HEK293 (cell line): ENCODE results near the gene C17orf107.

ENCODE experiments used
- KLF16 ChIP-seq: fragments of 450-650 bp; formaldehyde crosslinking; IDR thresholded peaks from 2 replicates; pipeline ENCODE4 v1.5.1; 2017; ENCODE audit warnings: missing biosample characterization, missing genetic modification characterization
- SP2 ChIP-seq: fragments of 450-650 bp; formaldehyde crosslinking; IDR thresholded peaks from 2 replicates; pipeline ENCODE4 v1.5.1; 2016; ENCODE audit warnings: missing biosample characterization, missing genetic modification characterization
- ZBTB20 ChIP-seq: fragments of 450-650 bp; formaldehyde crosslinking; IDR thresholded peaks from 2 replicates; pipeline ENCODE4 v1.5.1; 2016; ENCODE audit warnings: missing biosample characterization, missing genetic modification characterization
- ZNF48 ChIP-seq: fragments of 450-650 bp; formaldehyde crosslinking; IDR thresholded peaks from 2 replicates; pipeline ENCODE4 v1.5.1; 2016; ENCODE audit warnings: missing biosample characterization, missing genetic modification characterization
- ZNF776 ChIP-seq: fragments of 450-650 bp; formaldehyde crosslinking; IDR thresholded peaks from 2 replicates; pipeline ENCODE4 v1.5.0; 2017; ENCODE audit warnings: missing biosample characterization, missing genetic modification characterization, borderline replicate concordance
- TF ChIP-seq, protein P1 (sequence below): fragments of 450-650 bp; formaldehyde crosslinking; IDR thresholded peaks from 2 replicates; pipeline ENCODE4 v1.5.1; 2016; ENCODE audit warnings: missing biosample characterization, missing genetic modification characterization
- TF ChIP-seq, protein P2 (sequence below): IDR thresholded peaks from 2 replicates; pipeline ENCODE4 v1.6.1; 2011; ENCODE audit warnings: mild to moderate bottlenecking, low read depth, low read length, borderline replicate concordance

DNA sequence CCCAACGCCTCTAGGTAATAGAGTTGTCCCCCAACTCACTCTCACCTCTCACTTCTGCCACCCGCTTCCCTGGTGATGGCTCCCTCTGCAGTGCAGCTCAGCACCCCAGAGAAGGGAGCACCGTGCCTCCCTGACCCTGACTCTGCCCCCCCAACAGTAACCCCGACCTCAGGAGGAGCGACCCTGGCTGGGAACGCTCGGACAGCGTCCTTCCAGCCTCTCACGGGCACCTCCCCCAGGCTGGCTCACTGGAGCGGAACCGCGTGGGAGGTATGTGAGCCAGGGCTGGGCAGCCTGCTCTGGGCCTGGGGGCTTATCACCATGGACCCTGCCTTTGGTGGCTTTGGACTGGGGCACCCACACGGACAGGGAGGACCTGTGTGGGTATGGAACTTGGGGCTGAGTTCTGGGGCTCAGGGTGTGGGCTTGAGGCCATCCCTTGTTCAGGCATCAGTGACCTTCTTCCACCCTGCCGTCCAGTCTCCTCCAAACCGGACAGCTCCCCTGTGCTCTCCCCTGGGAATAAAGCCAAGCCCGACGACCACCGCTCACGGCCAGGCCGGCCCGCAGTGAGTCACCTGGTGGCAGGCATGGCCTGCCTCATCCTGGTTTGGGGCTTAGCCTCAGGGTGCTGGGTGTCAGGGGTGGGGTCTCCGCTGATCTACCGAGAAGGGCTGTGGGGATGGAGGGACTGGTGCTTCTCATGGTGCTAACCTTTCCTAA is 6.7 kb upstream of the C17orf107 start:
- TF ChIP-seq, protein P1, sequence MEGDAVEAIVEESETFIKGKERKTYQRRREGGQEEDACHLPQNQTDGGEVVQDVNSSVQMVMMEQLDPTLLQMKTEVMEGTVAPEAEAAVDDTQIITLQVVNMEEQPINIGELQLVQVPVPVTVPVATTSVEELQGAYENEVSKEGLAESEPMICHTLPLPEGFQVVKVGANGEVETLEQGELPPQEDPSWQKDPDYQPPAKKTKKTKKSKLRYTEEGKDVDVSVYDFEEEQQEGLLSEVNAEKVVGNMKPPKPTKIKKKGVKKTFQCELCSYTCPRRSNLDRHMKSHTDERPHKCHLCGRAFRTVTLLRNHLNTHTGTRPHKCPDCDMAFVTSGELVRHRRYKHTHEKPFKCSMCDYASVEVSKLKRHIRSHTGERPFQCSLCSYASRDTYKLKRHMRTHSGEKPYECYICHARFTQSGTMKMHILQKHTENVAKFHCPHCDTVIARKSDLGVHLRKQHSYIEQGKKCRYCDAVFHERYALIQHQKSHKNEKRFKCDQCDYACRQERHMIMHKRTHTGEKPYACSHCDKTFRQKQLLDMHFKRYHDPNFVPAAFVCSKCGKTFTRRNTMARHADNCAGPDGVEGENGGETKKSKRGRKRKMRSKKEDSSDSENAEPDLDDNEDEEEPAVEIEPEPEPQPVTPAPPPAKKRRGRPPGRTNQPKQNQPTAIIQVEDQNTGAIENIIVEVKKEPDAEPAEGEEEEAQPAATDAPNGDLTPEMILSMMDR (tag by site-specific recombination), result no peak
- TF ChIP-seq, protein P2, sequence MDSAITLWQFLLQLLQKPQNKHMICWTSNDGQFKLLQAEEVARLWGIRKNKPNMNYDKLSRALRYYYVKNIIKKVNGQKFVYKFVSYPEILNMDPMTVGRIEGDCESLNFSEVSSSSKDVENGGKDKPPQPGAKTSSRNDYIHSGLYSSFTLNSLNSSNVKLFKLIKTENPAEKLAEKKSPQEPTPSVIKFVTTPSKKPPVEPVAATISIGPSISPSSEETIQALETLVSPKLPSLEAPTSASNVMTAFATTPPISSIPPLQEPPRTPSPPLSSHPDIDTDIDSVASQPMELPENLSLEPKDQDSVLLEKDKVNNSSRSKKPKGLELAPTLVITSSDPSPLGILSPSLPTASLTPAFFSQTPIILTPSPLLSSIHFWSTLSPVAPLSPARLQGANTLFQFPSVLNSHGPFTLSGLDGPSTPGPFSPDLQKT, result no peak
- no peak for TF ChIP-seq SP2 (tag by site-specific recombination)
- no peak for TF ChIP-seq KLF16 (tag by site-specific recombination)
- TF ChIP-seq ZNF48, result no peak
- no peak for TF ChIP-seq ZBTB20
- no peak for TF ChIP-seq ZNF776 (tag by site-specific recombination)
